AG04449 (cell line): ENCODE measurements around the gene RASGRP1.
A peak's percentile ranks its signal among the peaks of the same experiment; 100 is the strongest.

ENCODE experiments used
- CTCF ChIA-PET: fragments of 350-600 bp; formaldehyde crosslinking; extraction: SDS; loops from one replicate; lab custom pipeline; 2021; ENCODE audit warnings: antibody characterized with exemption; lab: Yijun Ruan, JAX
- POLR2A ChIA-PET: fragments of 400-600, 350-600 bp; formaldehyde crosslinking; extraction: SDS; loops from one replicate; lab custom pipeline; 2020; ENCODE audit warnings: antibody characterized with exemption, inconsistent platforms; lab: Yijun Ruan, JAX
- DNase-seq: peaks from one replicate; pipeline ENCODE4 v3.0.0-alpha.2; 2010; ENCODE audit warnings: low read depth, low spot score
- H3K4me3 ChIP-seq: 2 replicates; pipeline ENCODE4 v1.5.1; 2011; ENCODE audit warnings: low read depth, mild to moderate bottlenecking, control low read depth, low read length
- TF ChIP-seq, protein P1 (sequence below): IDR thresholded peaks from one replicate; pipeline ENCODE4 v1.5.1; 2011; ENCODE audit warnings: mild to moderate bottlenecking, moderate library complexity, low read length, control low read depth, inconsistent platforms; ENCODE audit not compliant: insufficient read depth; ENCODE audit errors: missing control alignments

Gene RASGRP1

GRCh38 chr15:38536201-38536676 lies 28.4 kb downstream of the RASGRP1 start:
- peak; percentile 100 for DNase-seq
- TF ChIP-seq, protein P1, sequence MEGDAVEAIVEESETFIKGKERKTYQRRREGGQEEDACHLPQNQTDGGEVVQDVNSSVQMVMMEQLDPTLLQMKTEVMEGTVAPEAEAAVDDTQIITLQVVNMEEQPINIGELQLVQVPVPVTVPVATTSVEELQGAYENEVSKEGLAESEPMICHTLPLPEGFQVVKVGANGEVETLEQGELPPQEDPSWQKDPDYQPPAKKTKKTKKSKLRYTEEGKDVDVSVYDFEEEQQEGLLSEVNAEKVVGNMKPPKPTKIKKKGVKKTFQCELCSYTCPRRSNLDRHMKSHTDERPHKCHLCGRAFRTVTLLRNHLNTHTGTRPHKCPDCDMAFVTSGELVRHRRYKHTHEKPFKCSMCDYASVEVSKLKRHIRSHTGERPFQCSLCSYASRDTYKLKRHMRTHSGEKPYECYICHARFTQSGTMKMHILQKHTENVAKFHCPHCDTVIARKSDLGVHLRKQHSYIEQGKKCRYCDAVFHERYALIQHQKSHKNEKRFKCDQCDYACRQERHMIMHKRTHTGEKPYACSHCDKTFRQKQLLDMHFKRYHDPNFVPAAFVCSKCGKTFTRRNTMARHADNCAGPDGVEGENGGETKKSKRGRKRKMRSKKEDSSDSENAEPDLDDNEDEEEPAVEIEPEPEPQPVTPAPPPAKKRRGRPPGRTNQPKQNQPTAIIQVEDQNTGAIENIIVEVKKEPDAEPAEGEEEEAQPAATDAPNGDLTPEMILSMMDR: no peak
- no peak overlapping the region for H3K4me3 ChIP-seq
- POLR2A ChIA-PET: interaction anchor here (0.9 kb wide), 1 partner anchor 23 kb away, joined by 3 read pairs; no protein-coding TSS in a partner anchor
- CTCF ChIA-PET: interaction anchor here (0.6 to 4.5 kb wide), 2 partner anchors 27 to 58 kb away, joined by 3 to 20 read pairs; partner anchors contain the start of gene RASGRP1

GRCh38 chr15:38535491-38536200 lies 29.0 kb downstream of the RASGRP1 start:
- H3K4me3 ChIP-seq: no peak overlapping the region

DNA sequence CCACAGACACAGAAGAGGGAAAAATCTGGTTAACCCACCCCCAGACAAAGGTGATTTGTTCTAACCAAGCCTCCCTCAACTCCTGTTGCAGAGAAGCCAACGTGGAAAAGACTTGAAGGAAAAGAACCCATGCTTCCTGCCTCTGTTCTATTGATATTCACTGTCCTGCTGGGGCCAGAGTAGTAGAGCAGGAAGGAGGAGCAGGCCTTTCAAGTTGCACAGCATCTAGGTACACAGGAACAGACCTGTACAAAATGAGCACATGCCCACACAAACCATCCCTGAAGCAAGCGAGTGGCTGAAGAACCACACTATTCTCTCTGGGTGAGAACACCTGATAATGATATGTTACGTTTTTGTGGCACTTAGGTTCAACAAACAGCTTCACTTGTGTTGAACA lies 29.9 kb downstream of the RASGRP1 start:
- POLR2A ChIA-PET: no interaction called here
- CTCF ChIA-PET: interaction anchor here (0.8 to 4.5 kb wide), 6 partner anchors 10 to 62 kb away, joined by 3 to 20 read pairs (median 4); partner anchors contain the start of gene RASGRP1
- DNase-seq: no peak
- TF ChIP-seq, protein P1: no peak
- H3K4me3 ChIP-seq: no peak overlapping the region

More at GRCh38 chr15:38535491-38536200, 29.0 kb downstream of the RASGRP1 start:
- POLR2A ChIA-PET: interaction anchor here (0.9 kb wide), 1 partner anchor 23 kb away, joined by 3 read pairs; no protein-coding TSS in a partner anchor
- DNase-seq: no peak
- CTCF ChIA-PET: interaction anchor here (0.6 to 4.5 kb wide), 5 partner anchors 14 to 63 kb away, joined by 3 to 20 read pairs (median 4); partner anchors contain the start of gene RASGRP1
- TF ChIP-seq, protein P1: no peak

DNA sequence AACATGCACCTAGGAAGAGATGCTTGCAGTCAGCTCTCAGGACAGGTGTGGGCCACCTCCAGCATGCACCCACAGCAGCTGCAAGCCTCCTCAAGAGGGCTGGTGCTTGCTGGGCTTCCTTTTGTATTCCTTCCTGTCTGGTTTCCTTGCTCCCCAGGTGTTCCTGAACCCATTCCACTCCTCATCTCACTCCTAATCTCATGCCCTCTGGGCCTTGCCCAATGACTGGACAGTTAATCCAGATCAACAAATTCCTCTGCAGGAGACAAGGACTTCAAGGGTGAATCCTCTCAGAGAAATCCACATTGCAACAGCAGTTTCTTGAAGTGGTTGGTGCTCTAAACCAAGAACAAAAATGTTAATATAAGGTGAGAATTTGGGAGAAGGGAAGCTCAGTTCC lies 30.7 kb downstream of the RASGRP1 start:
- CTCF ChIA-PET: interaction anchor here (1.2 to 4.5 kb wide), 4 partner anchors 11 to 29 kb away, joined by 3 to 20 read pairs (median 8); partner anchors contain the start of gene RASGRP1
- POLR2A ChIA-PET: no interaction called here
- H3K4me3 ChIP-seq: no peak overlapping the region
- TF ChIP-seq, protein P1: no peak
- no peak for DNase-seq

DNA sequence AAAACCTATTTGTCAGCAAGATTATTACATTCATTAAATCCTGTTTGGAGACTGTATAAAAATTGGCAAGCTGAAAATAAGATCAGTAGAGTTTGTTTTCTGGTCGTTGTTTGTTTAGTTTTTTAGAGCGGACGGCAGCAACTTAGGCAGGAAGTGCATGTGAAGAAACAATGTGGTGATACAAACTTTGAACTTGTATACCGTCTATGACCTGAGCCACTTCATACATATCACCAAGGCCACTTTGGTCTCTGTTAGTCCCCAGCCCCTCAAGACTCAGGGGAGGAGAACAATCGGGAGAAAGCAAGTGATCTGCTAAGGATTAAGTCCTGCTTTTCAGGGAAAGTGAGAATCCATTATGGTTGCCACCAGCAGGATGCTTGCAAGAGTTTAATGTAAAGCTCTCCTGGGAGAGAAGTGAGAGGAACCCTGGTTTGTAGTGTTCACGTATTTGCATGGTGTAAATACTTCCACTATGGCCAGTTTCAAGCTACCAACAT lies 31.1 kb downstream of the RASGRP1 start:
- ChIA-PET CTCF (interaction anchor here (0.5 to 4.5 kb wide), 5 partner anchors 11 to 30 kb away, joined by 3 to 20 read pairs (median 4); partner anchors contain the start of gene RASGRP1), POLR2A (no interaction called here)
- no peak for DNase-seq
- H3K4me3 ChIP-seq: no peak overlapping the region
- TF ChIP-seq, protein P1: no peak
